Right ventricle myocardium superior (tissue), 1 donor: ENCODE measurements around the gene BRD7. TPM values are rescaled to one million over a fixed set of nuclear protein-coding genes. Genes with fewer than 3 reads are reported as not detected.

Experiments used
- ATAC-seq: fragments of 200-7000 bp; cut with Tn5 transposase; one replicate; pipeline ENCODE4 v1.9.1; 2020; ENCODE audit warnings: mild to moderate bottlenecking; ENCODE audit not compliant: poor library complexity
- DNase-seq: peaks from one replicate; pipeline ENCODE4 v3.0.0-alpha.2; 2020
- intact Hi-C: fragments of 100-400 bp; cut with DNase I; formaldehyde crosslinking; loops from one replicate; pipeline ENCODE4 v1.11.2; 2022
- total RNA-seq: library from RNA; stranded (reverse); fragmentation: NEBNext Ultra II Directional; extraction: Animal tissue kit (Norgen Biotek cat#: 25700); gene quantifications from one replicate; pipeline ENCODE4 v1.2.1, GENCODE V29; 2021
- donor health status: DM: no; HTN: yes; CAD: no; lungs with severe emphysema.

Gene BRD7
- total RNA-seq, 1 donor from 2014 or later: 39.1 TPM

- intact Hi-C loops: no loop called here
- DNase-seq (peak; percentile 69), ATAC-seq (peak; percentile 34)
These were observed 84.5 kb downstream of the BRD7 start for GRCh38 chr16:50284131-50284911.

GRCh38 chr16:50282955-50283631 lies 85.7 kb downstream of the BRD7 start:
- DNase-seq (no peak), ATAC-seq (no peak)
- intact Hi-C loops: no loop called here

GRCh38 chr16:50282010-50282538 lies 86.7 kb downstream of the BRD7 start:
- DNase-seq (peak; percentile 90), ATAC-seq (peak; percentile 76)
- intact Hi-C loops: no loop called here

- DNase-seq (peak; percentile 45), ATAC-seq (no peak)
- intact Hi-C loops: no loop called here
These were observed 87.3 kb downstream of the BRD7 start for GRCh38 chr16:50281391-50282009.

- peak; percentile 24 for DNase-seq
These were observed 87.9 kb downstream of the BRD7 start for GRCh38 chr16:50280932-50281331.

GRCh38 chr16:50279504-50279865 lies 89.3 kb downstream of the BRD7 start:
- DNase-seq (peak; percentile 10), ATAC-seq (no peak)
- intact Hi-C loops: no loop called here

More at GRCh38 chr16:50280932-50281331, 87.9 kb downstream of the BRD7 start:
- intact Hi-C loops: no loop called here
- ATAC-seq: no peak

- ATAC-seq (no peak), DNase-seq (no peak)
- intact Hi-C loops: no loop called here
These were observed 90.5 kb downstream of the BRD7 start for GRCh38 chr16:50278251-50278650.

- ATAC-seq (no peak), DNase-seq (no peak)
- intact Hi-C loops: no loop called here
These were observed 91.8 kb downstream of the BRD7 start for GRCh38 chr16:50276801-50277555.

GRCh38 chr16:50276326-50276640 lies 92.5 kb downstream of the BRD7 start:
- intact Hi-C loops: no loop called here
- ATAC-seq: no peak

GRCh38 chr16:50275428-50276325 lies 93.1 kb downstream of the BRD7 start:
- DNase-seq: peak; percentile 25
- intact Hi-C loops: no loop called here
- ATAC-seq: no peak

More at GRCh38 chr16:50276326-50276640, 92.5 kb downstream of the BRD7 start:
- DNase-seq: no peak

- intact Hi-C loops: no loop called here
- ATAC-seq (no peak), DNase-seq (peak; percentile 14)
These were observed 93.7 kb downstream of the BRD7 start for GRCh38 chr16:50275098-50275415.

GRCh38 chr16:50274326-50275097 lies 94.3 kb downstream of the BRD7 start:
- intact Hi-C loops: no loop called here
- DNase-seq (peak; percentile 46), ATAC-seq (no peak)

GRCh38 chr16:50273888-50274325 lies 94.9 kb downstream of the BRD7 start:
- peak; percentile 36 for ATAC-seq
- peak; percentile 51 for DNase-seq
- intact Hi-C loops: no loop called here

GRCh38 chr16:50273382-50273690 lies 95.5 kb downstream of the BRD7 start:
- ATAC-seq: no peak
- intact Hi-C loops: no loop called here
- peak; percentile 31 for DNase-seq

- ATAC-seq (no peak), DNase-seq (peak; percentile 24)
- intact Hi-C loops: no loop called here
These were observed 96.0 kb downstream of the BRD7 start for GRCh38 chr16:50272687-50273381.

GRCh38 chr16:50272111-50272571 lies 96.6 kb downstream of the BRD7 start:
- intact Hi-C loops: no loop called here
- no peak for ATAC-seq
- DNase-seq: peak; percentile 37
